GM12878 (cell line): ENCODE data around the gene DIABLO.

Experiments
- CTCF ChIP-seq, 3 experiments: IDR thresholded peaks in 2 of 3; conservative IDR thresholded peaks in 1 of 3; 2 replicates each; pipeline ENCODE4 v1.5.1; 2011; ENCODE audit warnings: low read depth in 3 of 3, low read length in 3 of 3, mild to moderate bottlenecking in 3 of 3, control low read depth in 2 of 3, moderate library complexity in 2 of 3, inconsistent platforms in 1 of 3, mixed read lengths in 1 of 3; ENCODE audit not compliant: control insufficient read depth in 2 of 3, insufficient read depth in 1 of 3; ENCODE audit errors: extremely low read depth in 1 of 3
- EP300 ChIP-seq, 2 experiments: fragments of 150-350 bp in 1 of 2; IDR thresholded peaks; 2 replicates each; pipeline ENCODE4 v1.6.1; 2011 to 2012; ENCODE audit warnings: low read depth in 2 of 2, low read length in 2 of 2, borderline replicate concordance in 1 of 2, improper control_type of control experiment in 1 of 2, inconsistent platforms in 1 of 2; ENCODE audit not compliant: control insufficient read depth in 1 of 2
- EZH2 ChIP-seq: IDR thresholded peaks from 2 replicates; pipeline ENCODE4 v1.6.1; 2012; ENCODE audit warnings: low read depth, mild to moderate bottlenecking, control low read depth, inconsistent platforms, low read length, borderline replicate concordance; ENCODE audit not compliant: control insufficient read depth
- KAT2A ChIP-seq: conservative IDR thresholded peaks from 2 replicates; pipeline ENCODE4 v1.6.1; 2011; ENCODE audit warnings: low read depth, low read length; ENCODE audit not compliant: control insufficient read depth
- RAD21 ChIP-seq: IDR thresholded peaks from 2 replicates; pipeline ENCODE4 v1.6.1; 2011; ENCODE audit warnings: mild to moderate bottlenecking, low read depth, low read length, moderate library complexity; ENCODE audit not compliant: insufficient read depth

GRCh38 chr12:122250047-122250446 is 24.2 kb upstream of the DIABLO start:
- TF ChIP-seq EP300 (IDR thresholded peaks at IDR 0.05; ENCODE audit: borderline replicate concordance in 1 of 2, control insufficient read depth in 1 of 2, low read depth in 2 of 2, low read length in 2 of 2): no peak
- TF ChIP-seq EZH2: no peak
- no peak for TF ChIP-seq KAT2A
- no peak for TF ChIP-seq CTCF (IDR thresholded peaks at IDR 0.05 in 2 of 3, conservative IDR thresholded peaks at IDR 0.05 in 1 of 3; ENCODE audit: control insufficient read depth in 2 of 3, extremely low read depth in 1 of 3, insufficient read depth in 1 of 3, low read depth in 3 of 3, low read length in 3 of 3)
- no peak for TF ChIP-seq RAD21
